NK-92 (cell line): Measurements from ENCODE around the gene ATP5MK.
"Not testable (repeated sequence)": the region's sequence is repeated elsewhere in the genome, so short reads cannot be mapped to it uniquely, and the experiment has no call there.

Experiments used
- DNase-seq: peaks from one replicate; lab custom pipeline; 2025; ENCODE audit not compliant: unreplicated experiment; lab: John Stamatoyannopoulos, UW

ATP5MK gene, protein sequence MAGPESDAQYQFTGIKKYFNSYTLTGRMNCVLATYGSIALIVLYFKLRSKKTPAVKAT

DNA sequence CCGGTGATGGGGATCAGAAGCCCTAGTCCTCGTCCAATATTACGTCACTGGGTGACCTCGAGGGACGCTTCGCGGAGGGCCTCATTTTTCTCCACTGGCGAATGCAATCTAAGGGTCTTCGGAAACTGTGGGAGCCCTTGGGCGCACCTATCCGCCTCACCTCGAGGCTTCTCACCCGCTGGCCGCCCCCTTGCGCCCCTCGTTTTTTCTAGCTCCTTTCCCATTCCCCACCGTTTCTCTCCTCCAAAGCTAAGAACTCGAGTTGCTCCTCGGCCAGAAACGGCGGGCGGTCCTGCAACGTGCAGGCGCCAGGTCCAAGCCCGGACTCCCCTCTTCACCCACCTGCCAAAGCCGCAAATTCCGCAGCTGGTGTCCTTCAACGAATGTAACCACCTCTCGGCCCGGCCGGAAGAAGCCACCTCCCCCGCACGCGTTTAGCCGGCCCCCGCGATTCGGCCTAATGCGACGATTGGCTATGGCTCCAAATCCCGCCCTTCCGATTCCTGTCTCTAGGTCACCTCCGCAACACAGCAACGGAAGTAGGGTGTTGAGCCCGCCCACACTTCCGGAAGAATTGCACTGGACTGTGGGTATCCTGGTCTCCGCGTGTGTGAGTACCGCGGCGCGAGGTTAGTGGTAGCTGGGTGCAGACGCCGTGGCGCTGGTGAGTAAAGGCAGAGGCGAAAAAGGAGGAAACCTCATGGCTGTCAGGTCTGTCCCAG lies at the start of gene ATP5MK, which contains the start of gene PDCD11:
Gene ATP5MK, minus strand, starts transcription at position 409 of the 722 bp plus-strand sequence. CDS start 4,018 bp downstream, outside the sequence.
Gene PDCD11, plus strand, starts transcription at position 560 of the 722 bp plus-strand sequence. CDS start 1,801 bp downstream, outside the sequence.
- peak; percentile 70 for DNase-seq

DNA sequence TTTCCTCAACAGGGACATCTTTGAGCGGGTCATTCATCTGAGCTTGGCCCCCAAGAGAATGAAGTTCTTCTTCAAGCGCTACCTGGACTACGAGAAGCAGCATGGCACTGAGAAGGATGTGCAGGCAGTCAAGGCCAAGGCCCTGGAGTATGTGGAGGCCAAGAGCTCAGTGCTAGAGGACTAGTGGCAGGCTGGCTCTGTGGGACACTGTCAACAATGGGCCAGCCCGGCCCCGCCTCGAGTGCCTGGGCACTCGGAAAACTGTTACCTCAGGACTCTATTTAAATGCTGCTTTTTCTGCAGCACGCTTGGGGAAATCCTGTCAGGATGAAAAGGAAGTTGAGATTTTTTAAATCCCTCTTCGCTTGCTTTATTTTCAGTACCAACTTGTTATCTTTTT lies 49.1 kb upstream of the ATP5MK start:
- no peak for DNase-seq

DNA sequence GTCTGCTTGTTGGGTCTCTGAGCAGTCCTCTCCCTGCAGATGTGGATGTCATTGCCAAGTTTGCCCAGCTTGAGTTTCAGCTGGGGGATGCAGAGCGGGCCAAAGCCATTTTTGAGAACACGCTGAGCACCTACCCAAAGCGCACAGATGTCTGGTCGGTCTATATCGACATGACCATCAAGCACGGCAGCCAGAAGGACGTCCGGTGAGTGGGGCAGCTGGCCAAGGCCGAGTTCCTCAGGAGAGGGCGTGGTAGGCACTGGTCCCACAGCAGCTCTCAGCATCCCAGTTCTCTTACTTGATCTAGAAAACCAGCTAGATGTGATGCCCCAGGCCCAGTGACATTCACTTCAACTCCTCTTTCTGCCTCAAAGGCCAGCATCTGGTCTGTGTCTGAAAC lies 48.2 kb upstream of the ATP5MK start:
- DNase-seq: no peak

- no peak for DNase-seq
Observed at GRCh38 chr10:103443475-103444185, 47.4 kb upstream of the ATP5MK start.

- no peak for DNase-seq
Observed at GRCh38 chr10:103442031-103442461, 45.8 kb upstream of the ATP5MK start.

DNA sequence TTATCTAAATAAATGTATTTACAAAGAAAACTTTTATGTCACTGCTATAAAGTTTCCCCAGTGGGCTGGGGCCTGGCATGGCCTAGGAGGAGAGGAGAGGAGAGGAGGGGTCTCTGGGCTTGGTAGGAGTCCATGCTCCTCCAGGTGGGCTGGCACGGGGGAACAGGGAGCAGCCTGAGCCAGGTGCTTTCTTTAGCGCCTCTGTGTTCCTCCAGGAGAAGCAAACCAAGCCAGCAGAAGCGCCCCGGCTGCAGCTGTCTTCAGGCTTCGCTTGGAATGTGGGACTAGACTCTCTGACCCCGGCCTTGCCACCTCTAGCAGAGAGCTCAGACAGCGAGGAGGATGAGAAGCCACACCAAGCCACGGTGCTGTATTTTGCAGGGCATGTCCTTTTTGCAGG lies 45.3 kb upstream of the ATP5MK start:
- DNase-seq: no peak

DNA sequence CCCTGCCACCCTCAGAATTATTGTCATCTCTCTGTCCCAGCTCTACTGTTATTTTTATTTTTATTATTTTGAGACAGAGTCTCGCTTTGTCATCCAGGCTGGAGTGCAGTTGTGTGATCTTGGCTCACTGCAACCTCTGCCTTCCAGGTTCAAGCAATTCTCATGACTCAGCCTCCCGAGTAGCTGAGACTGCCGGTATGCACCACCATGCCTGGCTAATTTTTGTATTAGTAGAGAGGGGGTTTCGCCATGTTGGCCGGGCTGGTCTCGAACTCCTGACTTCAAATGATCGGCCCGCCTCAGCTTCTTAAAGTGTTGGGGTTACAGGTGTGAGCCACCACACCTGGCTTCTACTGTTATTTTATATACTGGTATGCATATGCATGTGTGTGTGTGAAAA lies 44.9 kb upstream of the ATP5MK start:
- DNase-seq: no peak

DNA sequence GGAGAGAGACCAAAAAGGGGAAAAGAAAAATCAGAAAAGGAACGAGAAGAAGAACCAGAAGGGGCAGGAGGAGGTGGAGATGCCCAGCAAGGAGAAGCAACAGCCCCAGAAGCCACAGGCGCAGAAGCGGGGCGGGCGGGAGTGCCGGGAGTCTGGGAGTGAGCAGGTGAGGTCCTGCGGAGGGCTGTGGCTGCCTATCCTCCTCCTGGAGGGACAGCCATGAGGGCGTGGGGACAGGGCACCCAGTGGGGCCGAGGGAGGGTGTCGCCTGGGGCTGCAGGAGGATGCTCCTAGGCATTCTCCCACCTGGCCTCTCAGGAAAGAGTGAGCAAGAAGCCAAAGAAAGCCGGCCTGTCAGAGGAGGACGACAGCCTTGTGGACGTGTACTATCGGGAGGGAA lies 44.1 kb upstream of the ATP5MK start:
- no peak for DNase-seq

- DNase-seq: no peak
Observed at GRCh38 chr10:103439776-103440175, 43.5 kb upstream of the ATP5MK start.

DNA sequence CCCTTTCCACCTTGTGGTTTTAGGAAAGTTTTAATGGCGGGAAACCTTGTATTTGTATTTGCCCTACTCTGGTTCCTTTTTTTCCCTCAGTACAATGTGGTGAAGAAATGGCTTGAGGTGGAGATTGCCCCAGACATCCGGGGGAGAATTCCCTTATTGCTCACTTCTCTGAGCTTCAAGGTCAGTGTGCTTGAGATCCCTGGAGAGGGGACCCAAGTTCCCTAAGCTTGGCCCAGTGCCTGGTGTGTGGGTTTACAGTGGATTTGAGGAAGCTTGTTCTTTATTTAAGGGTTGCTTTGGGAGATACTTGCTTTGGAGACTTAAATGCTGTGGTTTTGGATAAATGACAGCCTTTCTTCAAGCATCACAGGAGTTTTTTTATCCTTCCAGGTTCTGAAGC lies 37.6 kb upstream of the ATP5MK start:
- DNase-seq: no peak

DNA sequence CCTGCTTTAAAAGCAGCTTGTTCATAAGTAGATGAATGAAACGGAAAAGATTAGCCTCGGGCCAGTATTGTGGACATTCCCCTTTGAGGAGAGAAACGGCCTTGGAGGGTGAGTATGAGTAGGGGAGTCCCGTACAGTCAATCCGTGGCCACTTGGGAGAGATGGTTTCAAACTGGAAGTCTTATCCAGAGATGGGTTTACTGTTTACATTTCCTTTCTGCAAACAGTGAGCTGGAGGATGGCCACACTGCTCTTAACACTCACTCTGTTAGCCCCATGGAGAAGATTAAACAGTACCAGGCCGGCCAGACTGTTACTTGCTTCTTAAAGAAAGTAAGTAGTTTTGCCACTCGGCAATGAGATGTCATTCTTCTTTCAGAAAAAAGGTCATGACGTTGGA lies 35.6 kb upstream of the ATP5MK start:
- no peak for DNase-seq

DNA sequence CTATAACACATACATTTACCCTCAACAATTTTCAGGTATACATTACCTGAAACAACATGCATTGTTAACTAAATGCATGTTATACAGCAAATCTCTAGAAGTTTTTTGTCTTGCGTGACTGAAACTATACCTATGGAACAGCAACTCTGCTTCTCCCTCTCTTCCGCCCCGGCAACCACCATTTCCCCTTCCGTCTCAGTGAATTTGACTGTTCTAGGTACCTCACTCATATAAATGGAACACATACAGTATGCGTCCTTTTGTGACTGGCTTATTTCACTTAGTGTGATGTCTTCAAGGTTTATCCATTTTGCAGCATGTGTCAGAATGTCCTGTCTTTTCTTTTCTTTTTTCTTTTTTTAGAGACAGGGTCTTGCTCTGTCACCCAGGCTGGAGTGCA lies 33.4 kb upstream of the ATP5MK start:
- DNase-seq: no peak

DNA sequence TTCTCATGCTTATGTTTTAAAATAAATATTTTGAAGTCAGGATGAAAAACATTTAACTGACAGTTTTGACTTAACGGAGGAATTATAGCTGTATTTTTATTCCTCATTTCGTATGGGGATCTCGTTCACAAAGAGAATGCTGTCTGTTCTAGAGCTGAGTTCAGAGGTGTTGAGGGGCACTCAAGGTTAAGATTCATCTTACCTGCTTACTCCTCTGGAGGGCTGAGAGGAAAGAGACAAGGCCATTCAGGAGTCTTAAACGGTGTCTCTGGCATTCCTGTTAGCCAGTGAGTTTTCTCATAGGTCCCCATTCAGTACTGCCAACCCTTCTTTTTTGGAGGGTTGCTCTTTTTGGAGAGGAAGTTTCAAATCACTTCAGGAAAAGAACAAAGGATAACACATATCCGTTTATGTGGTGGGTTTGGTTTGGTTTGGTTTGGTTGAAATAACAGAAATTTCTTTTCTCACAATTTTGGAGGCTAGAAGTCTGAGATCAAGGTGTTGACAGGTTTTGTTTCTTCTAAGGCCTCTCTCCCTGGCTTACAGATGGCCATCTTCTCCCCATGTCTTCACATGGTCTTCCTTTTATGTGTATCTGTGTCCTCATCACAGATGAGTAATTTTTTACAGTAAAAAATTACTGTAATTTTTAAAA lies 32.8 kb upstream of the ATP5MK start:
- DNase-seq: no peak

DNA sequence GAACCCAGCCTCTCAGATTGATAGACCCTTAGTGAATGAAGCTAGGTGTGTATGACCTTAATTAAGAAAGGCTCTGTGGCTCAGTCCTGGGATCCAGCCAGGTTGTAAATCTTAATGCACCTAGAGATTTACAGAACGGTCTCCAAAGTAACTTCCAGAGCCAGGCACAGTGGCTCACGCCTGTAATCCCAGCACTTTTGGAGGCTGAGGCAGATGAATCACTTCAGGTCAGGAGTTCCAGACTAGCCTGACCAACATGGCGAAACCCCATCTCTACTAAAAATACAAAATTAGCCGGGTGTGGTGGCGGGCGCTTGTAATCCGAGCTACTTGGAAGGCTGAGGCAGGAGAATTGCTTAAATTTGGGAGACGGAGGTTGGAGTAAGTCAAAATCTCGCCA lies 31.6 kb upstream of the ATP5MK start:
- no peak for DNase-seq

DNA sequence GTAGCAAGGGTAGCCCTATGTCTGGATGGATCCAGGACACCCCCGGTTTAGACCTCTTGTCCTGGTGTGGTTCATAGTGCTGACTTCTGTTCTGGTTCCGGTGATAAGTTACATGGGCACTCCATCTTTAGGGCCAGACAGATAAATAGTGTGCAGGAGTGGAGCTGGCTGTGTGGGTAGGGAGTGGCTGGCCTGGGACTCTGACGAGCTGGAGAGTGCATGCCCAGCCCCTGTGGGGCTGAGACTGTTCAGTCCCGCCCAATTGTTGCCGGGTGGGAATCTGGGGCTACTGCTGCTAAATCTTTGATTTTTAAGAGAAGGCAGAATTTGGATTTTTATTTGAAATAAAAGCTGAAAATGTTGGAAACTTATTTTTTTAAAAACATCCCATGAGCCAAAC lies 27.5 kb upstream of the ATP5MK start:
- DNase-seq: no peak

GRCh38 chr10:103419101-103419500 lies 22.8 kb upstream of the ATP5MK start:
- DNase-seq: no peak

GRCh38 chr10:103417601-103418000 lies 21.3 kb upstream of the ATP5MK start:
- DNase-seq: no peak

GRCh38 chr10:103417148-103417469 lies 20.8 kb upstream of the ATP5MK start:
- not testable (repeated sequence) for DNase-seq

DNA sequence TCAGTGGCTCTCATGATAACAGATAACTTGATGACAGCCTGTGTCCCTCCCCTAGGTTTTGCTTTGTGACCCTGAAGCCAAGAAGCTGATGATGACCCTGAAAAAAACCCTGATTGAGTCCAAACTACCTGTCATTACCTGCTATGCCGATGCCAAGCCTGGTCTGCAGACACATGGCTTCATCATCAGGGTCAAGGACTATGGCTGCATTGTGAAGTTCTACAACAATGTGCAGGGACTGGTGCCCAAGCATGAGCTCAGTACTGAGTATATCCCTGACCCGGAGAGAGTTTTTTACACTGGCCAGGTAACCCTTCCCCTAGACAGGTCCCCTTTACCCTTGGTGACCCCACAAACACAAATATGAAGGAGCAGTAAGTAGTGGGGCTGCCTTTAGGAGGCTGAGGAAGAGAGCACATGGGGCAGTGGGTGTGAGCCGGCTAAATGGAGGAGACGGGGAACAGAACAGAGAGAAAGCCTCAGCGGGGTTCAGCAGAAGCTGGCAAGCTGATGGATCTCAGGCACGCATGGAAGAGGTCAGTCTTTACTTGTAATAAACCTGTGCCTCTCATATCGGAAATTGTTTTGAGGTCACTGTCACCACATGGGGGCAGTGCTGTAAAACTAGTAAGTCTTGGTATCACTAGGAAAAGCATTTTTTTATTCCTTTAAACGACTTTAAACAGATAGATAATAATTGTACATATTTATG lies 20.3 kb upstream of the ATP5MK start:
- no peak for DNase-seq

GRCh38 chr10:103415581-103415980 lies 19.3 kb upstream of the ATP5MK start:
- DNase-seq: no peak

GRCh38 chr10:103413564-103413963 lies 17.3 kb upstream of the ATP5MK start:
- no peak for DNase-seq
